Vagina (tissue), 2 donors: ENCODE results near the gene FAM135A.
"Not testable (repeated sequence)": the region's sequence is repeated elsewhere in the genome, so short reads cannot be mapped to it uniquely, and the experiment has no call there.

ENCODE experiments used
- CTCF ChIP-seq, 3 experiments: fragments of 450-650 bp in 2 of 3; fragments of 200-600 bp in 1 of 3; sonication (generic) in 1 of 3; IDR thresholded peaks; one replicate each; pipeline ENCODE4 v1.5.1; 2017 to 2019; ENCODE audit warnings: antibody characterized with exemption in 3 of 3, mild to moderate bottlenecking in 2 of 3, moderate library complexity in 2 of 3
- POLR2AphosphoS5 ChIP-seq, 2 donors: sonication (generic); formaldehyde crosslinking; IDR thresholded peaks; one replicate each; pipeline ENCODE4 v1.9.0; 2017; ENCODE audit warnings: antibody characterized with exemption in 2 of 2, mild to moderate bottlenecking in 2 of 2, low read depth in 1 of 2; ENCODE audit not compliant: insufficient read depth in 1 of 2

GRCh38 chr6:70562401-70562800 lies 149.1 kb downstream of the FAM135A start:
- not testable (repeated sequence) for TF ChIP-seq POLR2AphosphoS5 (IDR thresholded peaks at IDR 0.05; ENCODE audit: insufficient read depth in 1 of 2, low read depth in 1 of 2); CTCF (IDR thresholded peaks at IDR 0.05)
